Osteocyte (in vitro differentiated cells): Measurements from ENCODE around the gene ATP2A3. TPM values are rescaled to one million over a fixed set of nuclear protein-coding genes. Genes with fewer than 3 reads are reported as not detected.
A peak's percentile ranks its signal among the peaks of the same experiment; 100 is the strongest.

Experiments
- DNase-seq: peaks from one replicate; pipeline ENCODE4 v3.0.0; 2021; ENCODE audit warnings: mixed read lengths; ENCODE audit not compliant: unreplicated experiment; ENCODE audit errors: extremely low spot score
- H3K27ac Mint-ChIP-seq: one replicate; pipeline ENCODE4 v1.8.0; 2021; ENCODE audit warnings: mild to moderate bottlenecking, mixed read lengths; ENCODE audit not compliant: unreplicated experiment
- H3K27me3 Mint-ChIP-seq: one replicate; pipeline ENCODE4 v1.8.0; 2021; ENCODE audit warnings: mixed read lengths; ENCODE audit not compliant: unreplicated experiment
- H3K36me3 Mint-ChIP-seq: one replicate; pipeline ENCODE4 v1.8.0; 2021; ENCODE audit warnings: mixed read lengths; ENCODE audit not compliant: unreplicated experiment
- H3K4me1 Mint-ChIP-seq: one replicate; pipeline ENCODE4 v1.8.0; 2021; ENCODE audit warnings: mixed read lengths; ENCODE audit not compliant: unreplicated experiment
- H3K4me3 Mint-ChIP-seq: one replicate; pipeline ENCODE4 v1.8.0; 2021; ENCODE audit warnings: mild to moderate bottlenecking, moderate library complexity, mixed read lengths; ENCODE audit not compliant: unreplicated experiment
- H3K9me3 Mint-ChIP-seq: one replicate; pipeline ENCODE4 v1.8.0; 2021; ENCODE audit warnings: mixed read lengths; ENCODE audit not compliant: unreplicated experiment
- total RNA-seq: library from RNA; stranded (reverse); gene quantifications from 2 replicates; pipeline ENCODE4 v1.2.1, GENCODE V29; 2021
- TF ChIP-seq, protein P1 (sequence below): fragments of 200-600 bp; sonication (generic); IDR thresholded peaks from 2 replicates; pipeline ENCODE4 v1.5.0; 2021; ENCODE audit warnings: antibody characterized with exemption, mild to moderate bottlenecking, moderate library complexity

The ATP2A3 gene
- total RNA-seq, 1 donor from 2014 or later = not detected

- TF ChIP-seq, protein P1, sequence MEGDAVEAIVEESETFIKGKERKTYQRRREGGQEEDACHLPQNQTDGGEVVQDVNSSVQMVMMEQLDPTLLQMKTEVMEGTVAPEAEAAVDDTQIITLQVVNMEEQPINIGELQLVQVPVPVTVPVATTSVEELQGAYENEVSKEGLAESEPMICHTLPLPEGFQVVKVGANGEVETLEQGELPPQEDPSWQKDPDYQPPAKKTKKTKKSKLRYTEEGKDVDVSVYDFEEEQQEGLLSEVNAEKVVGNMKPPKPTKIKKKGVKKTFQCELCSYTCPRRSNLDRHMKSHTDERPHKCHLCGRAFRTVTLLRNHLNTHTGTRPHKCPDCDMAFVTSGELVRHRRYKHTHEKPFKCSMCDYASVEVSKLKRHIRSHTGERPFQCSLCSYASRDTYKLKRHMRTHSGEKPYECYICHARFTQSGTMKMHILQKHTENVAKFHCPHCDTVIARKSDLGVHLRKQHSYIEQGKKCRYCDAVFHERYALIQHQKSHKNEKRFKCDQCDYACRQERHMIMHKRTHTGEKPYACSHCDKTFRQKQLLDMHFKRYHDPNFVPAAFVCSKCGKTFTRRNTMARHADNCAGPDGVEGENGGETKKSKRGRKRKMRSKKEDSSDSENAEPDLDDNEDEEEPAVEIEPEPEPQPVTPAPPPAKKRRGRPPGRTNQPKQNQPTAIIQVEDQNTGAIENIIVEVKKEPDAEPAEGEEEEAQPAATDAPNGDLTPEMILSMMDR = no peak
- peaks cover 21% of the 10 kb centered on the region for H3K4me1 Mint-ChIP-seq
- H3K4me3 Mint-ChIP-seq = no peak overlapping the region
- H3K27ac Mint-ChIP-seq = no peak overlapping the region
- H3K9me3 Mint-ChIP-seq = no peaks in the 10 kb centered on the region
- no peaks in the 10 kb centered on the region for H3K36me3 Mint-ChIP-seq
- H3K27me3 Mint-ChIP-seq = peaks cover 4% of the 10 kb centered on the region
- no peak for DNase-seq
These were observed 66.5 kb downstream of the ATP2A3 start for GRCh38 chr17:3897731-3898130.

GRCh38 chr17:3896968-3897235, 67.3 kb downstream of the ATP2A3 start:
- Mint-ChIP-seq H3K9me3 (no peaks in the 10 kb centered on the region), H3K27me3 (peaks cover 4% of the 10 kb centered on the region), H3K27ac (no peak overlapping the region), H3K4me1 (peaks cover 24% of the 10 kb centered on the region), H3K4me3 (no peak overlapping the region), H3K36me3 (no peaks in the 10 kb centered on the region)
- TF ChIP-seq, protein P1 = no peak
- DNase-seq = no peak

GRCh38 chr17:3896108-3896967, 67.9 kb downstream of the ATP2A3 start:
- DNase-seq = no peak
- Mint-ChIP-seq H3K4me3 (no peak overlapping the region), H3K36me3 (no peaks in the 10 kb centered on the region), H3K27me3 (peaks cover 4% of the 10 kb centered on the region), H3K4me1 (peaks cover 29% of the 10 kb centered on the region), H3K27ac (no peak overlapping the region), H3K9me3 (no peaks in the 10 kb centered on the region)
- TF ChIP-seq, protein P1 = no peak

GRCh38 chr17:3895354-3895753, 68.9 kb downstream of the ATP2A3 start:
- Mint-ChIP-seq H3K27me3 (no peaks in the 10 kb centered on the region), H3K9me3 (no peaks in the 10 kb centered on the region), H3K4me3 (peak overlapping the region; percentile 10), H3K27ac (peak overlapping the region; percentile 78), H3K36me3 (no peaks in the 10 kb centered on the region), H3K4me1 (peaks cover 39% of the 10 kb centered on the region)
- TF ChIP-seq, protein P1 = no peak
- no peak for DNase-seq

GRCh38 chr17:3894911-3895343, 69.3 kb downstream of the ATP2A3 start:
- Mint-ChIP-seq H3K36me3 (no peaks in the 10 kb centered on the region), H3K4me3 (peak overlapping the region; percentile 10), H3K27ac (peak overlapping the region; percentile 78), H3K27me3 (no peaks in the 10 kb centered on the region), H3K9me3 (no peaks in the 10 kb centered on the region), H3K4me1 (peaks cover 44% of the 10 kb centered on the region)
- DNase-seq = no peak
- TF ChIP-seq, protein P1 = no peak
